GM23338 (cell line): ENCODE measurements around the gene ZNF567. TPM values are rescaled to one million over a fixed set of nuclear protein-coding genes. Genes with fewer than 3 reads are reported as not detected.

ENCODE experiments used
- ATAC-seq: fragments of 200-7000 bp; cut with Tn5 transposase; 3 replicates; pipeline ENCODE4 v1.9.1; 2020
- DNase-seq: peaks from one replicate; pipeline ENCODE4 v3.0.0-alpha.2; 2015; ENCODE audit warnings: low spot score
- H2AFZ ChIP-seq: fragments of 200-600 bp; sonication (generic); 2 replicates; pipeline ENCODE4 v1.8.0; 2016; ENCODE audit warnings: antibody characterized with exemption, mild to moderate bottlenecking, moderate library complexity
- H3F3A ChIP-seq: fragments of 200-600 bp; sonication (generic); replicated peaks from 2 replicates; pipeline ENCODE4 v1.8.0; 2017; ENCODE audit warnings: antibody characterized with exemption, mixed run types, low read depth
- H3K27ac ChIP-seq: fragments of 200-600 bp; sonication (generic); 2 replicates; pipeline ENCODE4 v1.6.1; 2016; ENCODE audit warnings: low read depth
- H3K27me3 ChIP-seq: fragments of 200-600 bp; sonication (generic); 2 replicates; pipeline ENCODE4 v1.8.0; 2016; ENCODE audit warnings: mild to moderate bottlenecking, mixed run types, moderate library complexity; ENCODE audit not compliant: insufficient read depth
- H3K36me3 ChIP-seq: fragments of 200-600 bp; sonication (generic); 2 replicates; pipeline ENCODE4 v1.8.0; 2016; ENCODE audit warnings: mild to moderate bottlenecking; ENCODE audit not compliant: insufficient read depth
- H3K4me1 ChIP-seq: fragments of 200-600 bp; sonication (generic); 2 replicates; pipeline ENCODE4 v1.8.0; 2016; ENCODE audit warnings: mild to moderate bottlenecking, moderate library complexity; ENCODE audit not compliant: insufficient read depth
- H3K4me2 ChIP-seq: fragments of 200-600 bp; sonication (generic); 2 replicates; pipeline ENCODE4 v1.7.1; 2017; ENCODE audit warnings: mixed run types
- H3K4me3 ChIP-seq: fragments of 200-600 bp; sonication (generic); 2 replicates; pipeline ENCODE4 v1.6.1; 2016; ENCODE audit warnings: mixed run types
- H3K79me2 ChIP-seq: fragments of 200-600 bp; sonication (generic); replicated peaks from 2 replicates; pipeline ENCODE4 v1.8.0; 2017; ENCODE audit warnings: mild to moderate bottlenecking; ENCODE audit not compliant: insufficient read depth
- H3K9me2 ChIP-seq: fragments of 200-600 bp; sonication (generic); 2 replicates; pipeline ENCODE4 v1.8.0; 2017; ENCODE audit not compliant: insufficient read depth
- H4K20me1 ChIP-seq: fragments of 200-600 bp; sonication (generic); replicated peaks from 2 replicates; pipeline ENCODE4 v1.8.0; 2017; ENCODE audit warnings: mild to moderate bottlenecking; ENCODE audit not compliant: insufficient read depth
- H3K27ac Mint-ChIP-seq: 2 replicates; pipeline ENCODE4 v1.8.0; 2020; ENCODE audit warnings: inconsistent platforms, mild to moderate bottlenecking, moderate library complexity, mixed read lengths
- H3K27me3 Mint-ChIP-seq: 3 replicates; pipeline ENCODE4 v1.8.0; 2022; ENCODE audit warnings: low read depth, mild to moderate bottlenecking, moderate library complexity, mixed read lengths, inconsistent platforms; ENCODE audit not compliant: insufficient read depth, poor library complexity
- H3K36me3 Mint-ChIP-seq: 3 replicates; pipeline ENCODE4 v1.8.0; 2021; ENCODE audit warnings: low read depth, mild to moderate bottlenecking, inconsistent platforms, moderate library complexity, mixed read lengths
- H3K4me1 Mint-ChIP-seq: 3 replicates; pipeline ENCODE4 v1.8.0; 2020; ENCODE audit warnings: mild to moderate bottlenecking, inconsistent platforms, mixed read lengths
- H3K4me3 Mint-ChIP-seq: 3 replicates; pipeline ENCODE4 v1.8.0; 2021; ENCODE audit warnings: moderate library complexity, mild to moderate bottlenecking, inconsistent platforms, mixed read lengths
- H3K9me3 Mint-ChIP-seq: 3 replicates; pipeline ENCODE4 v1.8.0; 2020; ENCODE audit warnings: moderate library complexity, mild to moderate bottlenecking, inconsistent platforms, mixed read lengths
- CREB1 ChIP-seq: fragments of 250-450 bp; sonication (Bioruptor Pico); IDR thresholded peaks from 2 replicates; pipeline ENCODE4 v1.5.0; 2020; ENCODE audit warnings: low read depth, mild to moderate bottlenecking, moderate library complexity
- CTCF ChIP-seq, 2 experiments: fragments of 200-600 bp in 1 of 2; sonication (generic) in 1 of 2; conservative IDR thresholded peaks; 2 replicates each; pipeline versions ENCODE4 v1.5.1 to v1.6.1; 2016 to 2017; ENCODE audit warnings: antibody characterized with exemption in 2 of 2, low read depth in 2 of 2, mild to moderate bottlenecking in 2 of 2, moderate library complexity in 1 of 2
- ETS1 ChIP-seq: IDR thresholded peaks from 2 replicates; pipeline ENCODE4 v1.6.1; 2016; ENCODE audit warnings: antibody characterized with exemption
- EZH2 ChIP-seq: fragments of 200-600 bp; sonication (generic); IDR thresholded peaks from one replicate; pipeline ENCODE4 v1.8.0; 2017; ENCODE audit warnings: antibody characterized with exemption, mild to moderate bottlenecking, low read depth; ENCODE audit not compliant: unreplicated experiment
- EZH2phosphoT487 ChIP-seq: fragments of 200-600 bp; sonication (generic); IDR thresholded peaks from one replicate; pipeline ENCODE4 v1.8.1; 2018; ENCODE audit warnings: antibody characterized with exemption; ENCODE audit not compliant: unreplicated experiment
- JUNB ChIP-seq: IDR thresholded peaks from one replicate; pipeline ENCODE4 v1.6.1; 2016; ENCODE audit warnings: antibody characterized with exemption; ENCODE audit not compliant: unreplicated experiment
- NANOG ChIP-seq: IDR thresholded peaks from 2 replicates; pipeline ENCODE4 v1.6.1; 2016; ENCODE audit warnings: antibody characterized with exemption, borderline replicate concordance
- POLR2AphosphoS5 ChIP-seq: IDR thresholded peaks from 2 replicates; pipeline ENCODE4 v1.6.1; 2016; ENCODE audit warnings: antibody characterized with exemption, low read depth
- REST ChIP-seq: IDR thresholded peaks from one replicate; pipeline ENCODE4 v1.6.1; 2018; ENCODE audit warnings: antibody characterized with exemption; ENCODE audit not compliant: unreplicated experiment
- STAT1 ChIP-seq: IDR thresholded peaks from one replicate; pipeline ENCODE4 v1.6.1; 2016; ENCODE audit warnings: antibody characterized with exemption; ENCODE audit not compliant: unreplicated experiment
- ZNF114 ChIP-seq: fragments of 250-450 bp; sonication (Bioruptor Pico); IDR thresholded peaks from 2 replicates; pipeline ENCODE4 v1.5.0; 2020; ENCODE audit warnings: mild to moderate bottlenecking, moderate library complexity
- ZNF331 ChIP-seq: fragments of 250-450 bp; sonication (Bioruptor Pico); IDR thresholded peaks from 2 replicates; pipeline ENCODE4 v1.5.0; 2020; ENCODE audit warnings: low read depth, mild to moderate bottlenecking, moderate library complexity
- ZNF462 ChIP-seq: fragments of 250-450 bp; sonication (Bioruptor Pico); IDR thresholded peaks from 2 replicates; pipeline ENCODE4 v1.5.0; 2020; ENCODE audit warnings: mild to moderate bottlenecking, moderate library complexity
- polyA plus RNA-seq: library from polyadenylated mRNA; unstranded; fragments of >200 nt; fragmentation: Nextera tagmentation; extraction: Ambion mirVana; gene quantifications from 2 replicates; pipeline ENCODE4 v1.2.1, GENCODE V29; 2016
- total RNA-seq: library from RNA; depleted of rRNA; stranded (reverse); fragments of >200 nt; shearing (Covaris generic); gene quantifications from 2 replicates; pipeline ENCODE4 v1.2.3, GENCODE V29; 2014

ZNF567 gene
- total and polyA plus RNA-seq, 2 experiments from 2014 or later: 15.6 to 17.6 TPM

GRCh38 chr19:36679455-36679854, 8.0 kb upstream of the ZNF567 start:
- Mint-ChIP-seq H3K4me3 (no peak overlapping the region), H3K36me3 (peaks cover 55% of the 10 kb centered on the region), H3K4me1 (no peaks in the 10 kb centered on the region), H3K9me3 (peaks cover 13% of the 10 kb centered on the region), H3K27me3 (peaks cover 1% of the 10 kb centered on the region), H3K27ac (no peak overlapping the region)
- Histone ChIP-seq H3K27ac (no peak overlapping the region), H3F3A (no peaks in the 10 kb centered on the region), H3K4me1 (no peaks in the 10 kb centered on the region), H3K4me2 (no peak overlapping the region), H3K79me2 (0 out of 2 replicates have a peak, but pooled peaks cover 4% of the 10 kb centered on the region), H4K20me1 (peaks cover 7% of the 10 kb centered on the region), H2AFZ (no peak overlapping the region), H3K36me3 (peaks cover 18% of the 10 kb centered on the region; the same call in 1 of the 2 replicates), H3K4me3 (no peak overlapping the region), H3K27me3 (no peaks in the 10 kb centered on the region), H3K9me2 (no peaks in the 10 kb centered on the region)
- TF ChIP-seq NANOG: no peak
- TF ChIP-seq POLR2AphosphoS5: no peak
- no peak for TF ChIP-seq ZNF331
- no peak for TF ChIP-seq EZH2phosphoT487
- no peak for TF ChIP-seq ZNF114 (CRISPR knock-in tag)
- no peak for TF ChIP-seq JUNB
- no peak for TF ChIP-seq ETS1
- no peak for TF ChIP-seq ZNF462 (CRISPR knock-in tag)
- TF ChIP-seq EZH2: no peak
- no peak for TF ChIP-seq STAT1
- no peak for TF ChIP-seq REST
- no peak for TF ChIP-seq CTCF (conservative IDR thresholded peaks at IDR 0.05; ENCODE audit: low read depth in 2 of 2)
- TF ChIP-seq CREB1 (CRISPR knock-in tag): no peak
- ATAC-seq (no peak), DNase-seq (no peak)
